MCF 10A (cell line): Measurements from ENCODE around the gene ADK. TPM values are rescaled to one million over a fixed set of nuclear protein-coding genes. Genes with fewer than 3 reads are reported as not detected.

Source experiments
- BruUV-seq: library from RNA; stranded (reverse); fragments of 400-500 nt; replicated peaks from 2 replicates; lab custom pipeline; 2021; lab: Mats Ljungman, UMichigan
- CTCF ChIA-PET: fragments of 300-600 bp; sonication (Branson Sonifier 250); formaldehyde crosslinking; extraction: SDS; loops from one replicate; lab custom pipeline; 2021; ENCODE audit warnings: antibody characterized with exemption, inconsistent platforms; lab: Yijun Ruan, JAX
- POLR2A ChIA-PET: fragments of 300-600, 350-650 bp; sonication (Branson Sonifier 250); formaldehyde crosslinking; extraction: SDS; loops from one replicate; lab custom pipeline; 2020; ENCODE audit warnings: antibody characterized with exemption, inconsistent platforms; lab: Yijun Ruan, JAX
- DNase-seq: peaks from one replicate; pipeline ENCODE4 v3.0.0-alpha.2; 2018; ENCODE audit not compliant: unreplicated experiment
- H3K27ac Mint-ChIP-seq: one replicate; pipeline ENCODE4 v1.8.0; 2022; ENCODE audit warnings: mild to moderate bottlenecking, low read depth, mixed read lengths; ENCODE audit not compliant: unreplicated experiment
- H3K27me3 Mint-ChIP-seq: one replicate; pipeline ENCODE4 v1.8.0; 2022; ENCODE audit warnings: mixed read lengths; ENCODE audit not compliant: insufficient read depth, unreplicated experiment
- H3K36me3 Mint-ChIP-seq: one replicate; pipeline ENCODE4 v1.8.0; 2022; ENCODE audit warnings: mild to moderate bottlenecking, moderate library complexity, mixed read lengths; ENCODE audit not compliant: insufficient read depth, unreplicated experiment
- H3K4me1 Mint-ChIP-seq: one replicate; pipeline ENCODE4 v1.8.0; 2022; ENCODE audit warnings: mixed read lengths; ENCODE audit not compliant: insufficient read depth, unreplicated experiment
- H3K4me3 Mint-ChIP-seq: one replicate; pipeline ENCODE4 v1.8.0; 2022; ENCODE audit warnings: mild to moderate bottlenecking, moderate library complexity, mixed read lengths; ENCODE audit not compliant: unreplicated experiment
- H3K9me3 Mint-ChIP-seq: one replicate; pipeline ENCODE4 v1.8.0; 2022; ENCODE audit warnings: mixed read lengths; ENCODE audit not compliant: unreplicated experiment
- CTCF ChIP-seq: fragments of 200-600 bp; IDR thresholded peaks from one replicate; pipeline ENCODE4 v1.8.0; 2022; ENCODE audit warnings: antibody characterized with exemption, mild to moderate bottlenecking; ENCODE audit not compliant: unreplicated experiment
- intact Hi-C: fragments of 100-400 bp; cut with micrococcal nuclease; formaldehyde crosslinking; loops from 2 replicates; pipeline ENCODE4 v1.14.1; 2022
- total RNA-seq: library from RNA; stranded (reverse); gene quantifications from 2 replicates; pipeline ENCODE4 v1.2.3, GENCODE V29; 2022

The ADK gene
- total RNA-seq, 1 experiment from 2014 or later = 98.6 TPM

GRCh38 chr10:74587109-74587854 lies 436.3 kb downstream of the ADK start:
- no peak overlapping the region for H3K4me3 Mint-ChIP-seq
- no peak for DNase-seq
- ChIA-PET POLR2A (interaction anchor here (0.6 to 1.4 kb wide), 5 partner anchors 8 to 437 kb away, joined by 3 to 5 read pairs (median 3); no protein-coding TSS in a partner anchor), CTCF (interaction anchor here (0.5 kb wide), 1 partner anchor 194 kb away, joined by 3 read pairs; no protein-coding TSS in a partner anchor)
- H3K9me3 Mint-ChIP-seq = no peaks in the 10 kb centered on the region
- BruUV-seq = no TSS peak
- H3K4me1 Mint-ChIP-seq = peaks cover 37% of the 10 kb centered on the region
- intact Hi-C loops = no loop called here
- peaks cover 5% of the 10 kb centered on the region for H3K36me3 Mint-ChIP-seq
- no peaks in the 10 kb centered on the region for H3K27me3 Mint-ChIP-seq
- no peak for TF ChIP-seq CTCF
- H3K27ac Mint-ChIP-seq = peak overlapping the region; percentile 69

- peak overlapping the region; percentile 36 for H3K4me3 Mint-ChIP-seq
- no peaks in the 10 kb centered on the region for H3K36me3 Mint-ChIP-seq
- H3K27me3 Mint-ChIP-seq = no peaks in the 10 kb centered on the region
- TF ChIP-seq CTCF = no peak
- peak; percentile 98 for DNase-seq
- ChIA-PET CTCF (interaction anchor here (0.6 kb wide), 1 partner anchor 260 kb away, joined by 3 read pairs; no protein-coding TSS in a partner anchor), POLR2A (interaction anchor here (0.6 to 1.5 kb wide), 9 partner anchors 24 to 622 kb away, joined by 3 to 5 read pairs (median 3); partner anchors contain the start of gene KAT6B)
- no TSS peak for BruUV-seq
- H3K4me1 Mint-ChIP-seq = peaks cover 46% of the 10 kb centered on the region
- no peaks in the 10 kb centered on the region for H3K9me3 Mint-ChIP-seq
- intact Hi-C loops = no loop called here
- peak overlapping the region; percentile 93 for H3K27ac Mint-ChIP-seq
These were observed 438.2 kb downstream of the ADK start for GRCh38 chr10:74589226-74589673.

GRCh38 chr10:74589851-74590250 lies 438.8 kb downstream of the ADK start:
- no peaks in the 10 kb centered on the region for H3K27me3 Mint-ChIP-seq
- no TSS peak for BruUV-seq
- H3K4me3 Mint-ChIP-seq = no peak overlapping the region
- DNase-seq = no peak
- POLR2A ChIA-PET = interaction anchor here (0.6 to 1.2 kb wide), 4 partner anchors 85 to 622 kb away, joined by 3 to 4 read pairs (median 3); partner anchors contain the start of gene KAT6B
- no peak for TF ChIP-seq CTCF
- peak overlapping the region; percentile 93 for H3K27ac Mint-ChIP-seq
- H3K36me3 Mint-ChIP-seq = no peaks in the 10 kb centered on the region
- no peaks in the 10 kb centered on the region for H3K9me3 Mint-ChIP-seq
- CTCF ChIA-PET = no interaction called here
- intact Hi-C loops = no loop called here
- peaks cover 45% of the 10 kb centered on the region for H3K4me1 Mint-ChIP-seq

- POLR2A ChIA-PET = interaction anchor here (0.6 to 1.7 kb wide), 2 partner anchors 25 to 757 kb away, joined by 3 to 4 read pairs; no protein-coding TSS in a partner anchor
- CTCF ChIA-PET = no interaction called here
- H3K36me3 Mint-ChIP-seq = peaks cover 7% of the 10 kb centered on the region
- no TSS peak for BruUV-seq
- H3K4me3 Mint-ChIP-seq = peak overlapping the region; percentile 4
- DNase-seq = peak; percentile 69
- H3K27me3 Mint-ChIP-seq = no peaks in the 10 kb centered on the region
- TF ChIP-seq CTCF = no peak
- peak overlapping the region; percentile 89 for H3K27ac Mint-ChIP-seq
- H3K4me1 Mint-ChIP-seq = peaks cover 25% of the 10 kb centered on the region
- intact Hi-C loops = no loop called here
- no peaks in the 10 kb centered on the region for H3K9me3 Mint-ChIP-seq
These were observed 442.4 kb downstream of the ADK start for GRCh38 chr10:74593470-74593869.
